ENCODE results near the gene ATP2B2. TPM values are rescaled to one million over a fixed set of nuclear protein-coding genes. Genes with fewer than 3 reads are reported as not detected.

Gene ATP2B2
- total RNA-seq, 1 experiment from 2014 or later, result not detected

DNA sequence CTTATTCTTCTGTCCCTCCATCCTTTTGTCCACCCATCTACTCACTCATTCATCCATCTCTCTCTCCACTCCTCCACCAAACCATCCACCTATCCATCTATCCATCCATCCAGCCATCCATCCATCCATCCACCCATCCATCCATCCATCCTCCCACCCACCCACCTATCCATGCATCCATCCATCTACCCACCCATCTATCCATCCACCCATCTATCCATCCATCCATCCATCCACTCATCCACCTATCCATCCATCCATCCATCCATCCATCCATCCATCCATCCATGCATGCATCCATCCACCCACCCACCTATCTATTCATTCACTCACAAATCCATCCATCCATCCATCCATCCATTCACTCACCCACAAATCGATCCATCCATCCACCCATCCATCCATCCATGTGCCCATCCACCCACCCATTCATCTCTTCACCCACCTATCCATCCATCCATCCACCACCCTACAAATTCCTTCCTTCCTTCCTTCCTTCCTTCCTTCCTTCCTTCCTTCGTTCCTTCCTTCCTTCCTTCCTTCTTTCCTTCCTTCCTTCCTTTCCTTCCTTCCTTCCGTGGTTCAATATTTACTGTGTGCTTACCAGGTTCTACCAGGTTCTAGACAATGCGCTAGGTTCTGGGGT, 17.3 kb downstream of the ATP2B2 start (continued):
- TF ChIP-seq, protein P1, sequence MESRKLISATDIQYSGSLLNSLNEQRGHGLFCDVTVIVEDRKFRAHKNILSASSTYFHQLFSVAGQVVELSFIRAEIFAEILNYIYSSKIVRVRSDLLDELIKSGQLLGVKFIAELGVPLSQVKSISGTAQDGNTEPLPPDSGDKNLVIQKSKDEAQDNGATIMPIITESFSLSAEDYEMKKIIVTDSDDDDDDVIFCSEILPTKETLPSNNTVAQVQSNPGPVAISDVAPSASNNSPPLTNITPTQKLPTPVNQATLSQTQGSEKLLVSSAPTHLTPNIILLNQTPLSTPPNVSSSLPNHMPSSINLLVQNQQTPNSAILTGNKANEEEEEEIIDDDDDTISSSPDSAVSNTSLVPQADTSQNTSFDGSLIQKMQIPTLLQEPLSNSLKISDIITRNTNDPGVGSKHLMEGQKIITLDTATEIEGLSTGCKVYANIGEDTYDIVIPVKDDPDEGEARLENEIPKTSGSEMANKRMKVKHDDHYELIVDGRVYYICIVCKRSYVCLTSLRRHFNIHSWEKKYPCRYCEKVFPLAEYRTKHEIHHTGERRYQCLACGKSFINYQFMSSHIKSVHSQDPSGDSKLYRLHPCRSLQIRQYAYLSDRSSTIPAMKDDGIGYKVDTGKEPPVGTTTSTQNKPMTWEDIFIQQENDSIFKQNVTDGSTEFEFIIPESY (IDR thresholded peaks at IDR 0.05; ENCODE audit: extremely low read depth, insufficient replicate concordance, low read length), result no peak
- TF ChIP-seq ZFX (IDR thresholded peaks at IDR 0.05) (no peak), CEBPB (IDR thresholded peaks at IDR 0.05; ENCODE audit: low read depth) (no peak), SRF (IDR thresholded peaks at IDR 0.05; ENCODE audit: low read depth) (no peak), POLR2AphosphoS5 (IDR thresholded peaks at IDR 0.05; ENCODE audit: low read depth, low read length) (no peak), ELF1 (IDR thresholded peaks at IDR 0.05; ENCODE audit: borderline replicate concordance, low read depth) (no peak), ZNF274 (IDR thresholded peaks at IDR 0.05; ENCODE audit: low read depth, low read length) (no peak), JUND (IDR thresholded peaks at IDR 0.05) (no peak), EZH2 (IDR thresholded peaks at IDR 0.05) (no peak)

DNA sequence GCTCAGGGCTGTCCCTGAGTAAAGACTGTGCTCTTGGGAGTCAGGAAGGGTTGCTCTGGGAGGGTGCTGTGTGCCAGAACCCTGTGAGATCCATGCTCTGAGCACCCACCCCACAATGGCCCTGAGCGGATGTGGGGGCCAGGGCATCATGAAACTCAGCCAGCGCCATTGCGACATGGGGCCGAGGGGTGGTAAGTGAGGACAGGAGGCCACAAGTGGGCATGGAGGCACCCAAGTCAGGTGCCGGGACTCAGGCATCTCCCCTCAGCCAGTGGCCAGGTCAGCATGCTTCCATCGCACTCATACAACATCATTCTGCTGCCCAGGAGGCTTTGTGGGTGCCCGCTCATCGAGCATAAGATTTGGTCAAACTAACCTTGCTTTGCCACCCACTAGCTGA, 19.6 kb downstream of the ATP2B2 start:
- ChIA-PET POLR2A (no interaction called here), RAD21 (ENCODE audit: low non-redundant PET in 1 of 2, low total read pairs in 2 of 2, uncharacterized antibody in 2 of 2, unreplicated experiment in 2 of 2) (no interaction called here), CTCF (no interaction called here)
- H3K4me1 ChIP-seq (ENCODE audit: control insufficient read depth in 1 of 2, insufficient read depth in 2 of 2, low read length in 2 of 2), result no peaks in the 10 kb centered on the region
- no peaks in the 10 kb centered on the region for H3K9me2 ChIP-seq (ENCODE audit: insufficient read depth)
- H3K9ac ChIP-seq (ENCODE audit: low read length), result no peak overlapping the region
- no peak overlapping the region for H3K27ac ChIP-seq (ENCODE audit: low read depth, low read length)
- no peak overlapping the region for H2AFZ ChIP-seq (ENCODE audit: low read depth, low read length, poor library complexity, severe bottlenecking)
- DNase-seq (ENCODE audit: low read depth, low spot score) (no peak), ATAC-seq (no peak)
- H3K79me2 ChIP-seq (ENCODE audit: insufficient read depth, low read length), result no peaks in the 10 kb centered on the region
- intact Hi-C loops (cut with micrococcal nuclease), result no loop called here
- H3K9me3 ChIP-seq (ENCODE audit: control insufficient read depth in 1 of 2, insufficient read depth in 1 of 2, low read depth in 1 of 2, low read length in 2 of 2), result no peaks in the 10 kb centered on the region
- no peaks in the 10 kb centered on the region for H3K27me3 ChIP-seq (ENCODE audit: insufficient read depth, low read length)
- H4K20me1 ChIP-seq (ENCODE audit: insufficient read depth), result no peaks in the 10 kb centered on the region
- no peak overlapping the region for H3K4me3 ChIP-seq (replicated peaks in 1 of 2; ENCODE audit: low read depth in 1 of 2, low read length in 2 of 2)
- H3K36me3 ChIP-seq (ENCODE audit: control insufficient read depth in 1 of 2, insufficient read depth in 2 of 2, low read length in 2 of 2), result no peaks in the 10 kb centered on the region
- no peak overlapping the region for H3K4me2 ChIP-seq (ENCODE audit: low read length)
- no TSS peak for BruUV-seq (replicated peaks)
- TF ChIP-seq CEBPB (IDR thresholded peaks at IDR 0.05; ENCODE audit: low read depth), result no peak
- no peak for TF ChIP-seq TCF7L2 (IDR thresholded peaks at IDR 0.05; ENCODE audit: borderline replicate concordance, extremely low read depth, insufficient read depth, insufficient read length)
- TF ChIP-seq ZFX (IDR thresholded peaks at IDR 0.05), result no peak
- TF ChIP-seq, protein P2, sequence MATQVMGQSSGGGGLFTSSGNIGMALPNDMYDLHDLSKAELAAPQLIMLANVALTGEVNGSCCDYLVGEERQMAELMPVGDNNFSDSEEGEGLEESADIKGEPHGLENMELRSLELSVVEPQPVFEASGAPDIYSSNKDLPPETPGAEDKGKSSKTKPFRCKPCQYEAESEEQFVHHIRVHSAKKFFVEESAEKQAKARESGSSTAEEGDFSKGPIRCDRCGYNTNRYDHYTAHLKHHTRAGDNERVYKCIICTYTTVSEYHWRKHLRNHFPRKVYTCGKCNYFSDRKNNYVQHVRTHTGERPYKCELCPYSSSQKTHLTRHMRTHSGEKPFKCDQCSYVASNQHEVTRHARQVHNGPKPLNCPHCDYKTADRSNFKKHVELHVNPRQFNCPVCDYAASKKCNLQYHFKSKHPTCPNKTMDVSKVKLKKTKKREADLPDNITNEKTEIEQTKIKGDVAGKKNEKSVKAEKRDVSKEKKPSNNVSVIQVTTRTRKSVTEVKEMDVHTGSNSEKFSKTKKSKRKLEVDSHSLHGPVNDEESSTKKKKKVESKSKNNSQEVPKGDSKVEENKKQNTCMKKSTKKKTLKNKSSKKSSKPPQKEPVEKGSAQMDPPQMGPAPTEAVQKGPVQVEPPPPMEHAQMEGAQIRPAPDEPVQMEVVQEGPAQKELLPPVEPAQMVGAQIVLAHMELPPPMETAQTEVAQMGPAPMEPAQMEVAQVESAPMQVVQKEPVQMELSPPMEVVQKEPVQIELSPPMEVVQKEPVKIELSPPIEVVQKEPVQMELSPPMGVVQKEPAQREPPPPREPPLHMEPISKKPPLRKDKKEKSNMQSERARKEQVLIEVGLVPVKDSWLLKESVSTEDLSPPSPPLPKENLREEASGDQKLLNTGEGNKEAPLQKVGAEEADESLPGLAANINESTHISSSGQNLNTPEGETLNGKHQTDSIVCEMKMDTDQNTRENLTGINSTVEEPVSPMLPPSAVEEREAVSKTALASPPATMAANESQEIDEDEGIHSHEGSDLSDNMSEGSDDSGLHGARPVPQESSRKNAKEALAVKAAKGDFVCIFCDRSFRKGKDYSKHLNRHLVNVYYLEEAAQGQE (IDR thresholded peaks at IDR 0.05; ENCODE audit: low read depth), result no peak
- TF ChIP-seq YY1 (IDR thresholded peaks at IDR 0.05; ENCODE audit: extremely low read depth, insufficient replicate concordance, low read depth, low read length), result no peak
- TF ChIP-seq SP1 (IDR thresholded peaks at IDR 0.05; ENCODE audit: low read depth), result no peak
- TF ChIP-seq, protein P3, sequence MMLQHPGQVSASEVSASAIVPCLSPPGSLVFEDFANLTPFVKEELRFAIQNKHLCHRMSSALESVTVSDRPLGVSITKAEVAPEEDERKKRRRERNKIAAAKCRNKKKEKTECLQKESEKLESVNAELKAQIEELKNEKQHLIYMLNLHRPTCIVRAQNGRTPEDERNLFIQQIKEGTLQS (IDR thresholded peaks at IDR 0.05), result no peak
- no peak for TF ChIP-seq FOSL1 (IDR thresholded peaks at IDR 0.05; ENCODE audit: low read depth)
- TF ChIP-seq RAD21 (IDR thresholded peaks at IDR 0.05; ENCODE audit: low read depth), result no peak
- TF ChIP-seq JUND (IDR thresholded peaks at IDR 0.05), result no peak
- no peak for TF ChIP-seq CBX3 (IDR thresholded peaks at IDR 0.05; ENCODE audit: low read depth)
- TF ChIP-seq, protein P4, sequence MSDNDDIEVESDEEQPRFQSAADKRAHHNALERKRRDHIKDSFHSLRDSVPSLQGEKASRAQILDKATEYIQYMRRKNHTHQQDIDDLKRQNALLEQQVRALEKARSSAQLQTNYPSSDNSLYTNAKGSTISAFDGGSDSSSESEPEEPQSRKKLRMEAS (IDR thresholded peaks at IDR 0.05), result no peak
- no peak for TF ChIP-seq SRF (IDR thresholded peaks at IDR 0.05; ENCODE audit: low read depth)
- no peak for TF ChIP-seq EZH2phosphoT487 (IDR thresholded peaks at IDR 0.05; ENCODE audit: borderline replicate concordance)
- no peak for TF ChIP-seq POLR2A (IDR thresholded peaks at IDR 0.05; ENCODE audit: borderline replicate concordance, extremely low read depth, insufficient read depth, insufficient read length)

Data from HCT116 (cell line).